ENCODE results near the gene PKHD1. TPM values are rescaled to one million over a fixed set of nuclear protein-coding genes. Genes with fewer than 3 reads are reported as not detected.
A peak's percentile ranks its signal among the peaks of the same experiment; 100 is the strongest.

Gene PKHD1
- total RNA-seq, 1 experiment from 2014 or later, result 0.02 TPM

- DNase-seq (ENCODE audit: low read depth), result no peak
Observed at GRCh38 chr6:51620971-51621370, 466.4 kb downstream of the PKHD1 start.

DNA sequence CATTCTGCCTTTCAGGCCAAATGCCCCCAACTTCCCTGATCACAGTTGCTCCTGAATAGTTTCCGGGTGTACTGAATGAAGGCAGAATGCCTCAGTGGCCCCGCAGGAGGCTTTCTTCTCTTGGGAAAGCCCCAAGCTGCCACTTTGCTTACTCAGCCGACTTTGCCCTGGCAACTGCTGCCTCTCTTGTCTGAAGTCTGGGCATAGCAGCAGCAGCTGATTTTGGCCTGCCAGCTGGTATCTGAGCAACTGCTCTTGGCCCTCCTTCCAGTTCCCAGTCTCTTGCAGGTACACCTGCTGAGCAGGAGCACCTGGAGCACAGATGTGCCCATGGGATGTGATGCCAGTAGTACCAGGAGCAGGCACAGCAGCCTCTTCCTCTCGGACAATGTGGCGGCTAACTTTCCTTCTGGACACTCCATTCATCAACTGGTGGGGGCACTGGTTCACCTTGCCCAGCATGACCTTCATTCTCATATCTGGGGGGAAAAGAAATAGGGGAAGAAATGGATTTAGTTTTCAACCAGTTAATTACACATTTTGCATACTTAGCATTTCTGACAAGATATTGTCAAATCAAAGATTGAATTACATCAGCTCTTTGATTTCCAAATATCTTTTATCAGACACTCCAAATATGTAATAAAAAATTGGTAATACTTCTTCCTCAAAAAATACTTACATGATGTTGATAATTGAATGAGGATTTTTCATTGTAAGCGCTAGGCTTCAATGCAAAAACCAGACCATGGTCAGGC, 468.2 kb downstream of the PKHD1 start:
- no peak for DNase-seq (ENCODE audit: low read depth)

GRCh38 chr6:51618563-51618962, 468.9 kb downstream of the PKHD1 start:
- DNase-seq (ENCODE audit: low read depth), result peak; percentile 4

DNA sequence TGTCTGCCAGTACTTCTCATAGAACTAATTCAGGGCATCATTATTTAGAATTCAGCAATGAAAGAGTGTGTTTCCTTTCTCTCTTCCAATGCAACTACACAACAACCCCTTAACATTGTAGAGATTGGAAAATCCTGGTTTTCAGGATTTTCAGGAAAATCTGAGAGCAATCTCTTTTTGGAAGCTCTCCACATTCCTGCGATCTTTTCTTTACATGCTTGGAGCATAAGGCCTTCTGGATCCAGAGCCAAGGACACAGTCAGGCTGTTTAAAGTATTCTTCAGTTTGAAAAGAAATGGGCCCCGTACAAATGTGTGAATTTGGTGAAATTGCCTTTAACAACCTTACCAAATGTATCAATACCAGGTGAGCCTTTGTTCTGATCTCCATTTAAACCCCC, 469.7 kb downstream of the PKHD1 start:
- DNase-seq (ENCODE audit: low read depth), result no peak

- DNase-seq (ENCODE audit: low read depth), result no peak
Observed at GRCh38 chr6:51616243-51616642, 471.2 kb downstream of the PKHD1 start.

- DNase-seq (ENCODE audit: low read depth), result no peak
Observed at GRCh38 chr6:51614725-51615124, 472.7 kb downstream of the PKHD1 start.

GRCh38 chr6:51613558-51613957, 473.9 kb downstream of the PKHD1 start:
- DNase-seq (ENCODE audit: low read depth), result no peak

DNA sequence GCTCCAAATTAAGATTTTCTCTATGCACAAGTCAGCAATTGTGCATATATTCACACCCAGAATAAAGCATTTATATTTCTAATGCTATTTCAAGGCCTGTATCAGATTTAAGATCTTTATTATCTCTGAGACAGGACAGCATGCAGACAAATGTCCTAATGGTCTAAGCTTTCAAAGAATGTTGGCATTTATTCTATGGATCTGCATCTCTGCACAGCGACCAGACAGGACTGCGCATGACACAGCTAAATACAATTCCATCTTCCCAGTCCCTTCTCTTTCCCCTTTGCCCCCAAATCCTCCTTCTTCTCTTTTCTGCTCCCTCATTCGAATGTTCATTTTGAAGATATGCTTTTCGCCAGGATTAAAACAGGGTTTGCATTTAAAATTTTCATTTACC, 478.5 kb downstream of the PKHD1 start:
- no peak for DNase-seq (ENCODE audit: low read depth)

- DNase-seq (ENCODE audit: low read depth), result no peak
Observed at GRCh38 chr6:51608383-51608782, 479.0 kb downstream of the PKHD1 start.

DNA sequence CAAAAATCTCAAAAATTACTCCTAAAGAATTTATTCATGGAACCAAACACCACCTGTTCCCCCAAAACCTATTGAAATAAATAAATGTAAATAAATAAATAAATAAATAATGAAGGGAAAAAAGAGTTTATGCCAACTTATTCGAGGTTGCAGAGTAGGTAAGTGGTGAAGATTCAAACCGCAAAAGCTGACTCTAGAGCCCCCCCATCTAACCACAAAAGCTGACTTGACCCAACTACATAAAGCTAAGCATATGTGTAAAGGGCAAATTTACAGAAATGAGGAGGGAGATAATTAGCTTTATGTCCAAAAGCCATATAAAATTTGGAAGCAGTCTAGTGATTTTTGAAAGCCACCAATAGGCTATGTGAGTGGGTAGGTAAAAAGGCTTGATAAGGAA, 486.9 kb downstream of the PKHD1 start:
- DNase-seq (ENCODE audit: low read depth), result no peak

DNA sequence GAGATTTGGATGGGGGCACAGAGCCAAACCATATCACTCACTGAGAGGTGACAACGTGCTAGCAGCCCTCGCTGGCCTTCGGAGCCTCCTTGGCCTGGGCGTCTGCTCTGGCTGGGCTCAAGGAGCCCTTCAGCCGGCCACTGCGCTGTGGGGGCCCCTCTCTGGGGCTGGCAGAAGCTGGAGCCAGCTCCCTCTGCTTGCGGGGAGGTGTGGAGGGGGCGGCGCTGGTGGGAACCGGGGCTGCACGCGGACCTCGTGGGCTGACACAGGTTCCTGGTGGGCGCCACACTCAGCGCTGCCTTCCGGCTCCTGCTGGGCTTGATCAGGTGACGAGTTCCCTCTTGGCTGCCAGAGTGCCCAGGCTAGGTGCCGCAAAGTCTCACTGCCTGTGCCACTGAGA, 489.2 kb downstream of the PKHD1 start:
- DNase-seq (ENCODE audit: low read depth), result no peak

- DNase-seq (ENCODE audit: low read depth), result no peak
Observed at GRCh38 chr6:51594981-51595380, 492.4 kb downstream of the PKHD1 start.

DNA sequence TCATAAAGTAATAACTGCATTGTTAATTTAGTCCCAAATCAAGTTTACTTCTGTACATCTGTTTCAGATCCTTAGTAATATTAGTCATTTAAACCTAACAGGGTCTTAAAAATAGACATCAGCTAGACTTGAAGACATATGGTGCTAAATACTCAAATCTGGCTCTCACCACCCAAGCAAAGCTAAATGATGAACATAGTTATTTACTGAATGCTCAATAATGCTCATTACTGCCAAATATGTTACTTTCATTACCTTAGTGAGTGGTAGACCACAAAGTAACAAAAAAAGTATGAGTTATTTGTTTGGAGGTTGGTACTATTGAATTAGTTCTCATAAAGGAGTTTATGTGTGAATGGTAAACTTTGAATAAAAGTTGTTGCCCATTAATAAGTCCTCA, 502.1 kb downstream of the PKHD1 start:
- DNase-seq (ENCODE audit: low read depth), result no peak

GRCh38 chr6:51584163-51584562, 503.2 kb downstream of the PKHD1 start:
- DNase-seq (ENCODE audit: low read depth), result no peak

- no peak for DNase-seq (ENCODE audit: low read depth)
Observed at GRCh38 chr6:51578994-51579393, 508.4 kb downstream of the PKHD1 start.

GRCh38 chr6:51578362-51578761, 509.1 kb downstream of the PKHD1 start:
- DNase-seq (ENCODE audit: low read depth), result no peak

DNA sequence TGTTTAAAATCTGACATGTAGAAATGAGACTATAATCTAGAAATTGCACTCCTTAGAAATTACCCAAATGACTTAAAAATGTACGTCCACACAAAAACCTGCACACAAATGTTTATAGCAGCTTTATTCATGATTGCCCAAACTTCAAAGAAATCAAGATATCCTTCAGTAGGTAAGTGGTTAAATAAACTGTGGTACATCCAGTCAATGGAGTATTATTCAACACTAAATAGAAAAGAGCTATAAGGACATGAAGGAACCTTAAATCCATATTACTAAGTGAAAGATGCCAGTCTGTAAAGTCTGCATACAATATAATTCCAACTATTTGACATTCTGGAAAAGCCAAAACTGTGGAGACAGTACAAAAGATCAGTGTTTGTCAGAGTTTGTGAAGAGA, 513.4 kb downstream of the PKHD1 start:
- no peak for DNase-seq (ENCODE audit: low read depth)

- no peak for DNase-seq (ENCODE audit: low read depth)
Observed at GRCh38 chr6:51571168-51571567, 516.2 kb downstream of the PKHD1 start.

DNA sequence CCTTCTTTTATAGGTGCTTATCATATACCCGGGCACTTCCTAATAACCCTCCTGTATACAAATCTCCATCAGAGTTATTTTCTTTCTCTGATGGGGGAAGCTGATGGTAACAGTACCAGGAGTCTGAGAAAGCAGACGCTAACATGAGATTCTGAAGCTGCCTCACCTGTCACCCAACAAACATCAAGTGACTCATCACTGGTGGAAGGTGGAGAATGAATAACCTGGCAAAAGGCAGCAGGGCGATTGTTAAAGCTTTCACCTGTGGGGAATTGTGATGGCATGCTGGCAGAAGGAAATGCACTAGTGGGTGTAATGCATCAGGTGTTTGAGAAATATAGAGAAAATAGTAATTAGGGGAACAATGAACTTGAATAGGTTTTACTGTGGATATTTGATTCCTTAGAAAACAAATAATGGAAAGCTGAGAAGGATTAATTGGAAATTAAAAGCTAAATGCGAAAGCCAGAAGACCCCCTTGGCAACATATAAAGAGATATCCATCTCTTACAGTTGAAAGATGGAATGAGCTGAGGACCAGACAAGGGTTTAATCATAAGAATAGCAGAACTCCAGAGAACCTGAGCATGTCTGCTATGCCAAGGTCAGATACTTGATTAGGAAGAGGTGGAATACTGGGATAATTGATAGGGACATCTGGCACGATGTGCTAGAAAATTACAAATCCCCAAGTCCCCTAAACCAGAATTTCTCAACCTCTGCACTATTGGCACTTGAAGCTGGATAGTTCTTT, 517.1 kb downstream of the PKHD1 start:
- DNase-seq (ENCODE audit: low read depth), result no peak

DNA sequence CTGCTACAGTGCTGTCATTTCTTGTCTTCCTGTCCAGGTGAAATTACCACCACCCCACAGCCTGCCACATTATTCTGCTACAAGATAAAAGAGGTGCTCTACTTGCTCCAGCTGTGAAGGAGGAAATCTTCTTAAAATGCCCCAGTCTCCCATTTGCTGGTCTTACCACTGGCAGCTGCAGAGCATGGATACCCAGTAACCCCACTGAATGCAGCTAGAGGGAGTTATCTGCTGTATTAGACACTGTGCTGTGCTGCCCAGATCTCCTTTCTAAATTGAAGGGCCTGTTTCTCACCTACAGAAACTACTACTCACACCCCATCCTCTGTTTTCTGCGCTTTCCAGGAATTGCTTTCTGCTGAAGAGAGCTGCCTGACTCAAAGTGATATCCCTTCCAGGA, 517.8 kb downstream of the PKHD1 start:
- DNase-seq (ENCODE audit: low read depth), result no peak

DNA sequence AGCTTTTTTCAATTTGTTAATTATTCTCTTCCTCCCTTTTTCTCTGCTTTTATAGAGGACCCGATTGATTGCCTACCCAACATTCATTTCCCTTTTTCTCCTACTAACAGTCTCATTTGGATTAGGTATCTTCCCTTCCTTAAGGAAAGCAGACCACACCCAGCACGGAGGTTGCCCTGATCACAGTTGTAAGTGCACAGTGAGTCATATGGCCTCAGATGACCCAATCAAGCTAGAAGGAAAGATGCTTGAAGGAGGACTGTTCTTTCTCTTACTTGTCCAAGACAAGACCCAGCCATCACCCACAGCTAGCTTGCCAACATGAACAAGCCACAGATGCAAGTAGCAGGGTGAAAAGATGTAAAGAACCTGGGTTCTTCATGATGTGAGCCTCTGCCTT, 518.6 kb downstream of the PKHD1 start:
- peak; percentile 18 for DNase-seq (ENCODE audit: low read depth)

GRCh38 chr6:51565472-51565871, 521.9 kb downstream of the PKHD1 start:
- no peak for DNase-seq (ENCODE audit: low read depth)

Data from M059J (cell line).